ENCODE measurements around the gene SIGLEC1.

DNA sequence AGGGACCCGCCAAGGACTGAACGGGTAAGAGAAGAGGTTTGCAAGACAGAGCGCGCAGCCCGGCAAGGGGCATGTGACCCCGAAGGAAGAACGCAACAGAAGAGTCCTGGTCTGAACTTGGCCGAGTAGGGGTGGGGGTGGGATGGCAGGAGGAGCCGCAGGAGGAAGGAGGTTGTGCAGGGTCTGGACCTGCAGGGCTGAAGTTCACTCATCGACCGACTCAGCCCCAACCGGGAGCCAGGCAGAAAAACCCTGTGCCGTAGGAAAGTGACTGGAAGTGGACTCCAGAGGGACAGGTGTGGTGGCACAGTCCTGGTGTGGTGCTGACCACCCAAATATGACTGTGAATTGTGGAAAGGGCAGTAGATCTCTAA, 40.0 kb upstream of the SIGLEC1 start:
- TF ChIP-seq, protein P1, sequence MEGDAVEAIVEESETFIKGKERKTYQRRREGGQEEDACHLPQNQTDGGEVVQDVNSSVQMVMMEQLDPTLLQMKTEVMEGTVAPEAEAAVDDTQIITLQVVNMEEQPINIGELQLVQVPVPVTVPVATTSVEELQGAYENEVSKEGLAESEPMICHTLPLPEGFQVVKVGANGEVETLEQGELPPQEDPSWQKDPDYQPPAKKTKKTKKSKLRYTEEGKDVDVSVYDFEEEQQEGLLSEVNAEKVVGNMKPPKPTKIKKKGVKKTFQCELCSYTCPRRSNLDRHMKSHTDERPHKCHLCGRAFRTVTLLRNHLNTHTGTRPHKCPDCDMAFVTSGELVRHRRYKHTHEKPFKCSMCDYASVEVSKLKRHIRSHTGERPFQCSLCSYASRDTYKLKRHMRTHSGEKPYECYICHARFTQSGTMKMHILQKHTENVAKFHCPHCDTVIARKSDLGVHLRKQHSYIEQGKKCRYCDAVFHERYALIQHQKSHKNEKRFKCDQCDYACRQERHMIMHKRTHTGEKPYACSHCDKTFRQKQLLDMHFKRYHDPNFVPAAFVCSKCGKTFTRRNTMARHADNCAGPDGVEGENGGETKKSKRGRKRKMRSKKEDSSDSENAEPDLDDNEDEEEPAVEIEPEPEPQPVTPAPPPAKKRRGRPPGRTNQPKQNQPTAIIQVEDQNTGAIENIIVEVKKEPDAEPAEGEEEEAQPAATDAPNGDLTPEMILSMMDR (IDR thresholded peaks at IDR 0.05), result no peak
- TF ChIP-seq EZH2 (IDR thresholded peaks at IDR 0.05; ENCODE audit: borderline replicate concordance, insufficient read depth, low read depth, low read length, poor library complexity, severe bottlenecking), result no peak

Data from B cell (primary cell).